GM18951 (cell line): Measurements from ENCODE around the gene NUAK1.
"Not testable (repeated sequence)": the region's sequence is repeated elsewhere in the genome, so short reads cannot be mapped to it uniquely, and the experiment has no call there.

Experiments
- POLR2A ChIP-seq: IDR thresholded peaks from 4 replicates; pipeline ENCODE4 v1.6.1; 2011; ENCODE audit warnings: mild to moderate bottlenecking; ENCODE audit not compliant: insufficient read length, insufficient read depth; ENCODE audit errors: extremely low read depth
- in situ Hi-C: fragments of 300-500 bp; cut with MboI; formaldehyde crosslinking; loops from one replicate; pipeline ENCODE4 v1.12.0; 2022; ENCODE audit warnings: low sequenced_read_pairs, mixed read lengths, inconsistent platforms; ENCODE audit not compliant: unreplicated experiment

The NUAK1 gene

GRCh38 chr12:106163712-106164111 is 25.0 kb upstream of the NUAK1 start:
- no peak for TF ChIP-seq POLR2A
- in situ Hi-C loops, result no loop called here

GRCh38 chr12:106161491-106161890 is 22.7 kb upstream of the NUAK1 start:
- in situ Hi-C loops, result no loop called here
- TF ChIP-seq POLR2A, result no peak

- in situ Hi-C loops, result no loop called here
- no peak for TF ChIP-seq POLR2A
Observed at GRCh38 chr12:106160915-106161314, 22.2 kb upstream of the NUAK1 start.

DNA sequence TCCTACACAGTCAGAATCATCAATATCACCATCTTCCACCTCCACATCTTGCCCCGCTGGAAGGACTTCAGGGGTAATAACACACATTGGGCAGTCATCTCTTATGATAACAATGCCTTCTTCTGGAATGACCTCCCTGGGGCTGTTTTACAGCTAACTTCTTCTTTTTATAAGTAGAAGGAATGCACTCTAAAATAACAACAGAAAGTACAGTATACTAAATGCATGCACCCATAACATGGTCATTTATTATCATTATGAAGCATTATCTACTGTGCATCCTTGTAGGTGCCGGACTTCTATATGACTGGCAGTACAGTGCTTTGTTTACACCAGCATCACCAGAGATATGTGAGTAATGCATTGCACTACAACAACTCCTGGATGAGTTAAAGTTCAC is 19.0 kb upstream of the NUAK1 start:
- TF ChIP-seq POLR2A, result no peak
- in situ Hi-C loops, result no loop called here

DNA sequence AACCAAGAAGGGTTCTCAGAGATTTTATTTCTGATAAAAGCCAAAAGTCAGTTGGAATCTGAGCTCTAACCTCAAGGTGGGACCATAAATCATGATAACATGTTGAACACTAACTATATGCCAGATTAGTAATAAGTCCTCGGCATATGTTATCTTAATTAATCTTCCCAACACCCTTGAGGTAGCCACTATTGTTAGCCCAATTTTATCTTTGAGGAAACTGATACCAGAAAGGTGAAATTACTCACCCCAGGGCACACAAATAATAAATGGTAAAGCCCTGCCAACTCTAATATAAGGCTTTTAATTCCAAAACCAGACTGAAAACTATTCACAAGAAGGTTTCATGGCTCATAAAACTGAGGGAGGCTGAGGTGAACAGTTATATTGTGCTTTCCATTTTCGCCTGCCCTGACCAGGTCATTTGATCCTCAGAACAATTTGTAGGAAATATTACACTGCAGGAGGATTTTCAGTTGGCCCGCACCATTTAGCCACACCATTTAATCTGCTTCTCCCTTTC is 16.1 kb upstream of the NUAK1 start:
- TF ChIP-seq POLR2A, result no peak
- in situ Hi-C loops, result no loop called here

DNA sequence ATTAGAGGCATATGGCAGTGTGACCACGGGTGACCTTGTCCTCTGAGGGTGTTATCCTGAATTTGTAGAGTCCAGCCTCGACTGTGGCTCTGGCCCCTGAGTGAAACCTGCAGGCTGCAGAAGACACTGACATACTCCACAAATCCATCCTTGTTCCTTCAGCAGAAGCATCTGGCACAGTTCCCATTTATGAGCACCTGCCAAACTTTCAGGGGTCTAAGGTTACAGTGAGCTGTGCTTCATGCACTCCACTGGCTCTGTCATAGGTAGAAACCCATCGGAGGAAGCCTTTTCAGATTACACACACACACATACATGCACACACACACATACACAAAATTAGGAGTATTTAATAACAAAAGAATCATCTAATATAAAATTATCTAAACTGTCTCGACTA is 13.6 kb upstream of the NUAK1 start:
- in situ Hi-C loops, result no loop called here
- TF ChIP-seq POLR2A, result no peak

DNA sequence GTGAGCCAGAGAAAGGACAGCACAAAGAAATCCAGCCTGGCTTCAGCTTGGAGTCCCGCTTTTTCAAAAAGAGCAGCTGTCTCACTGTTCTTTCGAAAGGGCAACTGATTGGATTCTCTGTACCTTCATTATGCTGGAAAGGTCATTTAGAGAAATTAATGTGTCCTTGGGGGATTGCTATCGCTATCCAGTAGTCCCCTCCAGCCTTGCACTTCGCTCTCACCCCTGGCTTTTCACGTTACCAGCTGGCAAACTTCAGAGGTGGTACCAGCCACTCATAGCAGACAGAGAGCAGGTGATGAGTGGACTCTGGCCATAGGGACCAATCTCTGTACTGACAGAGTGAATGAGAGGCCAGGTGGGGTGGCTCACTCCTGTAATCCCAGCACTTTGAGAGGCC is 11.8 kb upstream of the NUAK1 start:
- in situ Hi-C loops, result no loop called here
- no peak for TF ChIP-seq POLR2A

DNA sequence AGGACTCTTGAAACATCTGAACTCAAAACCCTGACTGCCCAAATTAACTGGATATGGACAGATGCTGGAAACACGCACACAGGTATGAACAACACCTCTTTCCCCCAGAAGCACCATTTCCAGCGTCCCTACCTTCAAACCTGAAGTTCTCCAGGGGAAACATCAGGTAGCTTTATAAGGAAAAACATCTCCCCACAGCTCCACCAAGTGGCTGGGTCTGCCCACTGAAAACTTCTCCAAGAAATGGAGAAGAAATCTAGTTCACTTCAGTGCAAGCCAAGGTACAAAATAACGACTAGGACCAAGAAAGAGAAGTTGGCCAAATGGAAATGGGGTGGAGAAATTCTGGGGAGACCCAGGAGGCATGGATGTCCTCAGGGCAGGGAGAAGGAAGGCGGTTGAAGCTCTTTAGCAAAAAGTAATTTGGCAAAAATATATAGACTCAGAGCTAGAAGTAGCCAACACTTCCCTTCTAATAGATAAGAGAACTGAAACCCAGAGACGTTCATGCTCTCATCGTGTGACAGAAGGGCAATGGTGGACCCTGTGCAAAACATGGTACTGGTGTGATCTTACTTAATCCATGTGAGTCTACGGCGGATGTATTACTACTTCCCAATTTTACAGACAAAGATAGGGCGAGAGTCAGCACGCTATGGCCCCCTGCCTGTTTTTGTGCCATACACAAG is 10.5 kb upstream of the NUAK1 start:
- in situ Hi-C loops, result no loop called here
- no peak for TF ChIP-seq POLR2A

GRCh38 chr12:106147956-106148355 is 9.2 kb upstream of the NUAK1 start:
- in situ Hi-C loops, result no loop called here
- TF ChIP-seq POLR2A, result no peak

- in situ Hi-C loops, result no loop called here
- no peak for TF ChIP-seq POLR2A
Observed at GRCh38 chr12:106146987-106147386, 8.2 kb upstream of the NUAK1 start.

DNA sequence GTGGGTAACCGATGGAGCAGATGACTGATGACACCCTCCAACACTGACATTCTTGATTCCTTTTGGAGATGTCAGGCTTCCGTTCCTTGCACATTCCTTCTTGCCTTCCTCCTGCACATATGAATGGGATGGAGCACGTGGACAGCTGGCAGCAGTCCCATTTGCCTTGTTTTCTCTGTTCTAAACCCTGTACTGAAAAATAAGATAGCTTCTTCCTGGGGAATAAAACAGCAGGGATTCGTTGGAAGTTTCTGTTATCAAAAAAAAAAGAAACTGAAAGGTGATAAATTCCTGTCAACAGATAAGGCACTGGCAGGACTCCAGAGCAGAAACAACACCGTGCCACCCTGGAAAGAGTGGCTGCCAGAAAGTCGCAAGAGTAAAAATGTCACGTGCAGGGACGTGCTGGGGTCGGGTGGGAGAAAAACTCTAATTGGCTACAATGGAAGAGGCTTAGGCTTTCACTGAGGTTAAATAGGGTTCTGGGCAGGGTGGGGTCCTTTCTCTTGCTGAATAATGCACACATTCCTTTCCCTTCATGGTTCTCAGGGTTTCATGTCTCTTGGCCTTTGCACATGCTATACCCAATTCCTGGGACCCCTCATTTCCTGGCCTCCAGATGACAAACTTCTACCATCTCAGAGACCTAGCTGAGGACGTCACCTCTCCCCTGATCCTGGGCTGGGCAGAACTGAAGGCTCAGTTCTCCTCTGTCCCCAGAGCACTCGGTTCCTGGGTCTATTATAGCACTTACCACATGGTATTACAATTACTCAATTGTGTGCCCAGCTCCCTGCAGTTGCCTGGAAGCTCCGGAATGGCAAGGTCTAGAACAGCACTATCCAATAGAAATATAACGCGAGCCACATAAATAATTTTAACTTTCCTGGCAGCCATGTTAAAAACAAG is 7.0 kb upstream of the NUAK1 start:
- no peak for TF ChIP-seq POLR2A
- in situ Hi-C loops, result no loop called here

DNA sequence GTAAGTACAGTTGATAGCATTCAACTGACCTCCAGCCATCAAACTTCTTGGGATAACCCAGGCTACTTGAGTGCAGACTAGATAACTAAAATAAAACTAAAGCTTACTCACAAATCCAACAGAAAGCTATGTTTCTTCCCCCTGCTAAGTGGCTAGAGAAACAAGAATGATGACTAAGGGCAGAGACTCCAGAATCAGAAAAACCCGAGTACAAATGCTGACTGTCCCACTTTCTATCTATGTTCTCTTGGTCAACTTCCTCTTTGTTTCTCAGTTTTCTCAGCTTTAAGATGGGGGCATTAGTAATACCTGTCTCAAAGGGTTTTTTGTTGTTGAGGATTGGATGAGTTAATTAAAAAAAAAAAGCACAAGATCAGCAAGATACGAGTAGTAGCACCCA is 6.1 kb upstream of the NUAK1 start:
- TF ChIP-seq POLR2A, result no peak
- in situ Hi-C loops, result no loop called here

DNA sequence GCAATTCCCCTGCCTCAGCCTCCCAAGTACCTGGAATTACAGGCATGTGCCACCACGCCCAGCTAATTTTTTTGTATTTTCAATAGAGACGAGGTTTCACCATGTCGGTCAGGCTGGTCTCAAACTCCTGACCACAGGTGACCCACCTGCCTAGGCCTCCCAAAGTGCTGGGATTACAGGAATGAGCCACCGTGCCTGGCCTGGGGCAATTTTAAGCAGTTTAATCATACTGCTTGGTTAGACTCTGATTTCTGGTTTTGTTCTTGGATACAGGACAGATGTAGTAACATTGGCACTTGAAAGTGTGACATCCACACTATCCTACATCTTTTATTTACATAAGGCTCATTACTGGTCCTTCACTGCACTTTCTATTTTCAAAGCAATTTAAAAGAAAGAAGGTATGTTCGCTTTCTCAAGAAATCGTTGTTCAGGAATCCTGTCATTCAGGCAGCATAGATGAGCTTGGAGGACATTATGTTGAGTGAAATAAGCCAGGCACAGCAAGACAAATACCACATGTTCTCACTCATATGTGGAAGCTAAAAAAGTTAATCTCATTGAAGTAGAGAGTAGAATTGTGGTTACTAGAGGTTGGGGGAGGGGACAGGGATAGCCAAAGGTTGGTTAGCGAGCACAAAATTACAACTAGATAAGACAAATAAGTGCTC is 4.0 kb upstream of the NUAK1 start:
- in situ Hi-C loops, result no loop called here
- no peak for TF ChIP-seq POLR2A

- in situ Hi-C loops, result not testable (repeated sequence)
Observed at GRCh38 chr12:106141920-106142319, 3.2 kb upstream of the NUAK1 start.
